ENCODE results near the gene PAGR1.

- TF ChIP-seq CTCF (IDR thresholded peaks at IDR 0.05) (no peak), POLR2A (IDR thresholded peaks at IDR 0.05) (no peak)
Observed at GRCh38 chr16:29819506-29819905, 3.6 kb downstream of the PAGR1 start.

Data from right lobe of liver (tissue), 4 donors.